ENCODE data around the gene TCF7L1. TPM values are rescaled to one million over a fixed set of nuclear protein-coding genes. Genes with fewer than 3 reads are reported as not detected.

The TCF7L1 gene
- total RNA-seq, 4 donors from 2014 or later, result 0.55 to 3.0 (median 1.8) TPM

DNA sequence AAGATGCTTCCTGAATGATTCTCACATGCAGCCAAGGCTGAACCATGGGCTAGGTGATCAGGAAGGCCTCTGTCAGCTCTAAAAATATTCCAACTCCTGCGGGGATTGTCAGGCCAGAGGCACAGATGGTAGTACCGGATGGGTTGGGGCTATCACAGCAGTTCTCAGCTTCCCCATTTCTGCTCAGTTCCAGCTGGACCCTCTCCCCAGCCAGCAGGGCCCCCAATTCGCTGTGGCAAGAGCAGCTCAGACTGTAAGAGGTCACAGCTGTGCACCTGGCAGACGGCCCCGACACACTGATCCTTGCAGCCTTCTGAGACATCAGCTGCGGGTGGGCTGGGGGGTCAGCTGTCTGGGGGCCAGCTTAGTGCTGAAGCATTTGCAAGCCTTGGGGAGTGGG lies 43.6 kb upstream of the TCF7L1 start:
- TF ChIP-seq POLR2AphosphoS5 (IDR thresholded peaks at IDR 0.05) (no peak), POLR2A (IDR thresholded peaks at IDR 0.05) (no peak)
- no peak for DNase-seq (ENCODE audit: low spot score in 2 of 2)
- Histone ChIP-seq H3K27me3 (peaks cover 10% of the 10 kb centered on the region), H3K4me3 (no peak overlapping the region), H3K4me1 (no peaks in the 10 kb centered on the region), H3K27ac (no peak overlapping the region), H3K36me3 (no peaks in the 10 kb centered on the region), H3K9me3 (no peaks in the 10 kb centered on the region)
- WGBS, result 41% methylated on average over 3 of the region's 6 CpGs

DNA sequence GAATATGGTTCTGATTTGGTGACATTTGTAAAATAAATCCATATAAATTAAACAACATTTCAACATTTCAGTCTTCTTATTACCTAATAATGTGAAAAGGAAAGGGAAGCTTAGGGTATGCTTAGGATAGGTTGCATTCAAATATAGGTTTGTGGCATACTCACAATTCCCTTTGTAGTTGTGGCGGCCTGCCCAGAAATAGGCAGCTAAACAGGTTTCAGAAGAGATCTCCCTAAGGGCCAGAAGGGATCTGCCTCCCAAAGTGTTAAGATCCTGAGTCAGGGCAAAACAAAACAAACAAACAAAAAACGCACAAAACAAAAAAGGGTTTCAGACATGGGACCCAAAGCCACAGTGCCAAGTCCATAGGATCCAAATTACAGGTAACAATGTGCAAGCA lies 41.4 kb upstream of the TCF7L1 start:
- H3K4me3 ChIP-seq, result no peak overlapping the region
- H3K27me3 ChIP-seq, result peaks cover 10% of the 10 kb centered on the region
- WGBS, result 50% methylated on average over 2 of the region's 2 CpGs
- no peaks in the 10 kb centered on the region for H3K9me3 ChIP-seq
- no peaks in the 10 kb centered on the region for H3K36me3 ChIP-seq
- no peak for DNase-seq (ENCODE audit: low spot score in 2 of 2)
- no peaks in the 10 kb centered on the region for H3K4me1 ChIP-seq
- no peak overlapping the region for H3K27ac ChIP-seq
- TF ChIP-seq POLR2A (IDR thresholded peaks at IDR 0.05) (no peak), EP300 (IDR thresholded peaks at IDR 0.05) (no peak), POLR2AphosphoS5 (IDR thresholded peaks at IDR 0.05) (no peak)
- TF ChIP-seq, protein P1, sequence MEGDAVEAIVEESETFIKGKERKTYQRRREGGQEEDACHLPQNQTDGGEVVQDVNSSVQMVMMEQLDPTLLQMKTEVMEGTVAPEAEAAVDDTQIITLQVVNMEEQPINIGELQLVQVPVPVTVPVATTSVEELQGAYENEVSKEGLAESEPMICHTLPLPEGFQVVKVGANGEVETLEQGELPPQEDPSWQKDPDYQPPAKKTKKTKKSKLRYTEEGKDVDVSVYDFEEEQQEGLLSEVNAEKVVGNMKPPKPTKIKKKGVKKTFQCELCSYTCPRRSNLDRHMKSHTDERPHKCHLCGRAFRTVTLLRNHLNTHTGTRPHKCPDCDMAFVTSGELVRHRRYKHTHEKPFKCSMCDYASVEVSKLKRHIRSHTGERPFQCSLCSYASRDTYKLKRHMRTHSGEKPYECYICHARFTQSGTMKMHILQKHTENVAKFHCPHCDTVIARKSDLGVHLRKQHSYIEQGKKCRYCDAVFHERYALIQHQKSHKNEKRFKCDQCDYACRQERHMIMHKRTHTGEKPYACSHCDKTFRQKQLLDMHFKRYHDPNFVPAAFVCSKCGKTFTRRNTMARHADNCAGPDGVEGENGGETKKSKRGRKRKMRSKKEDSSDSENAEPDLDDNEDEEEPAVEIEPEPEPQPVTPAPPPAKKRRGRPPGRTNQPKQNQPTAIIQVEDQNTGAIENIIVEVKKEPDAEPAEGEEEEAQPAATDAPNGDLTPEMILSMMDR (IDR thresholded peaks at IDR 0.05), result no peak

DNA sequence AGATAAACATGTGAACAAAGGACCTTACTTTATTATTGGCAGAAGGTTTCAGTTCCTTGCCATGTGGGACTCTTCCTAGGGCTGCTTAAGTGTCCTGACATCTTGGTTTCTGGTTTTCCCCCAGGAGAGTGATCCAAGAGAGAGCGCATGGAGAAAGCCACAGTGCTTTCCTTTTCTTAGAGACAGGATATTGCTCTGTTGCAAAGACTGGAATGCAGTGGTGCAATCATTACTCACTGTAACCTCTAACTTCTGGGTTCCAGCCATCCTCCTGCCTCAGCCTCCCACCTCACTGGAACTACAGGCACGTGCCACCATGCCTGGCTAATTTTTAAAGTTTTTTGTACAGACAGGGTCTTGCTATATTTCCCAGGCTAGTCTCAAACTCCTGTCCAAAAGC lies 38.1 kb upstream of the TCF7L1 start:
- H3K27ac ChIP-seq, result no peak overlapping the region
- DNase-seq (ENCODE audit: low spot score in 2 of 2), result no peak
- H3K27me3 ChIP-seq, result no peaks in the 10 kb centered on the region
- H3K36me3 ChIP-seq, result no peaks in the 10 kb centered on the region
- WGBS, result 73% methylated on average over 2 of the region's 2 CpGs
- no peaks in the 10 kb centered on the region for H3K9me3 ChIP-seq
- no peaks in the 10 kb centered on the region for H3K4me1 ChIP-seq
- TF ChIP-seq, protein P1 (IDR thresholded peaks at IDR 0.05), result no peak
- TF ChIP-seq POLR2A (IDR thresholded peaks at IDR 0.05) (no peak), POLR2AphosphoS5 (IDR thresholded peaks at IDR 0.05) (no peak), EP300 (IDR thresholded peaks at IDR 0.05) (no peak)
- H3K4me3 ChIP-seq, result no peak overlapping the region

DNA sequence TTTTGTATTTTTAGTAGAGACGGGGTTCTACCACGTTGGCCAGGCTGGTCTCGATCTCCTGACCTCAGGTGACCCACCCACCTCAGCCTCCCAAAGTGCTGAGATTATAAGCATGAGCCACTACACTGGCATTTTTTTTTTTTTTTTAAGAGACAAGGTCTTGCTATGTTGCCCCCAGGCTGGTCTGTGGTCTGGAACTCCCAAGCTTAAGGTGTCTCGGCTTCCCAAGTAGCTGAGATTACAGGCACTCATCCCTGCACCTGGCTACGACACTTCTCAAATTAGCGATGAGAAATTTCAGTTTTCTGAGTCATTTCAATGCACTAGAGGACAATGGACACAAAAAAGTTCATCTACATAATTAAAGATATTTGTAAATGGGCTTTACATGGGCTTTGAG lies 36.6 kb upstream of the TCF7L1 start:
- H3K4me1 ChIP-seq, result no peaks in the 10 kb centered on the region
- H3K27me3 ChIP-seq, result no peaks in the 10 kb centered on the region
- DNase-seq (ENCODE audit: low spot score in 2 of 2), result no peak
- WGBS, result 86% methylated on average over 6 of the region's 6 CpGs
- TF ChIP-seq POLR2AphosphoS5 (IDR thresholded peaks at IDR 0.05), result no peak
- no peak for TF ChIP-seq EP300 (IDR thresholded peaks at IDR 0.05)
- no peak for TF ChIP-seq POLR2A (IDR thresholded peaks at IDR 0.05)
- TF ChIP-seq, protein P1 (IDR thresholded peaks at IDR 0.05), result no peak
- no peaks in the 10 kb centered on the region for H3K9me3 ChIP-seq
- H3K4me3 ChIP-seq, result no peak overlapping the region
- no peaks in the 10 kb centered on the region for H3K36me3 ChIP-seq
- no peak overlapping the region for H3K27ac ChIP-seq

DNA sequence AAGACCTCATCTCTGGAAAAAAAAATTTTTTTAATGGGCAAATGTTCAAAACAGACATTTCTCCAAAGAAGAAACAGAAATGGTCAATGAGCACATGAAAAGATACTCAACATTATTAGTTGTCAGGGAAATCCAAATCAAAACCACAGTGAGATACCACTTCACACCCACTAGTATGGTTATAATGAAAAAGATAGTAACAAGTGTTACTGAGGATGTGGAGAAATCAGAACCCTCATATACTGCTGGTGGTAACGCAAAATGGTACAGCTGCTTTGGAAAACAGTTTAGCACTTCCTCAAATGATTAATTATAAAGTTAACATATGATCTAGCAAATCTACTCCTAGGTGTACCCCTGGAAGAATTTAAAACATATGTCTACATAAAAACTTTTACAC lies 29.0 kb upstream of the TCF7L1 start:
- Histone ChIP-seq H3K4me3 (no peak overlapping the region), H3K36me3 (no peaks in the 10 kb centered on the region), H3K9me3 (no peaks in the 10 kb centered on the region), H3K4me1 (no peaks in the 10 kb centered on the region), H3K27ac (no peak overlapping the region), H3K27me3 (no peaks in the 10 kb centered on the region)
- WGBS, result 83% methylated on average over 1 of the region's 1 CpG
- no peak for DNase-seq (ENCODE audit: low spot score in 2 of 2)
- TF ChIP-seq, protein P1 (IDR thresholded peaks at IDR 0.05), result no peak
- TF ChIP-seq POLR2A (IDR thresholded peaks at IDR 0.05) (no peak), EP300 (IDR thresholded peaks at IDR 0.05) (no peak), POLR2AphosphoS5 (IDR thresholded peaks at IDR 0.05) (no peak)

Data from suprapubic skin (tissue), 4 donors.